ENCODE data around the gene CDIP1. TPM values are rescaled to one million over a fixed set of nuclear protein-coding genes. Genes with fewer than 3 reads are reported as not detected.

CDIP1 gene
- total RNA-seq, 2 experiments from 2014 or later = 31.9 to 32.2 TPM

- DNase-seq = no peak
- Mint-ChIP-seq H3K9me3 (no peaks in the 10 kb centered on the region), H3K4me1 (ENCODE audit: low read depth) (peaks cover 81% of the 10 kb centered on the region), H3K36me3 (ENCODE audit: low read depth) (peaks cover 28% of the 10 kb centered on the region), H3K27ac (peak overlapping the region; percentile 73), H3K27me3 (no peaks in the 10 kb centered on the region), H3K4me3 (no peak overlapping the region)
- no peak for ATAC-seq
- CTCF ChIA-PET = interaction anchor here (1.0 to 3.0 kb wide), 12 partner anchors 11 to 182 kb away, joined by 3 to 12 read pairs (median 6); partner anchors contain the start of genes CDIP1, HMOX2 and MGRN1
- POLR2A ChIA-PET = interaction anchor here (0.7 to 2.5 kb wide), 4 partner anchors 11 to 126 kb away, joined by 3 to 20 read pairs (median 6); partner anchors contain the start of gene HMOX2
- TF ChIP-seq CTCF (IDR thresholded peaks at IDR 0.05) = no peak
- intact Hi-C loops (cut with micrococcal nuclease) = no loop called here
Observed at GRCh38 chr16:4501071-4501478, 37.5 kb downstream of the CDIP1 start.

- peak; percentile 25 for DNase-seq
- no peak overlapping the region for H3K27ac Mint-ChIP-seq
Observed at GRCh38 chr16:4500272-4500671, 38.3 kb downstream of the CDIP1 start.

GRCh38 chr16:4499196-4499555 lies 39.4 kb downstream of the CDIP1 start:
- no peak for ATAC-seq
- Mint-ChIP-seq H3K4me3 (no peak overlapping the region), H3K9me3 (no peaks in the 10 kb centered on the region), H3K4me1 (ENCODE audit: low read depth) (peaks cover 85% of the 10 kb centered on the region), H3K36me3 (ENCODE audit: low read depth) (peaks cover 29% of the 10 kb centered on the region), H3K27ac (no peak overlapping the region), H3K27me3 (no peaks in the 10 kb centered on the region)
- ChIA-PET POLR2A (interaction anchor here (1.4 to 2.5 kb wide), 4 partner anchors 9 to 23 kb away, joined by 4 to 20 read pairs (median 6); partner anchors contain the start of gene HMOX2), CTCF (interaction anchor here (1.0 to 3.0 kb wide), 7 partner anchors 11 to 228 kb away, joined by 3 to 12 read pairs (median 8); partner anchors contain the start of gene HMOX2)
- intact Hi-C loops (cut with micrococcal nuclease) = no loop called here
- DNase-seq = no peak
- no peak for TF ChIP-seq CTCF (IDR thresholded peaks at IDR 0.05)

More at GRCh38 chr16:4500272-4500671, 38.3 kb downstream of the CDIP1 start:
- Mint-ChIP-seq H3K4me3 (no peak overlapping the region), H3K9me3 (no peaks in the 10 kb centered on the region), H3K36me3 (ENCODE audit: low read depth) (peaks cover 29% of the 10 kb centered on the region), H3K4me1 (ENCODE audit: low read depth) (peaks cover 81% of the 10 kb centered on the region), H3K27me3 (no peaks in the 10 kb centered on the region)
- no peak for TF ChIP-seq CTCF (IDR thresholded peaks at IDR 0.05)
- peak; percentile 77 for ATAC-seq
- intact Hi-C loops (cut with micrococcal nuclease) = no loop called here
- ChIA-PET CTCF (interaction anchor here (1.4 to 3.0 kb wide), 10 partner anchors 11 to 182 kb away, joined by 3 to 12 read pairs (median 7); partner anchors contain the start of genes HMOX2 and MGRN1), POLR2A (interaction anchor here (0.8 to 2.5 kb wide), 4 partner anchors 13 to 82 kb away, joined by 3 to 20 read pairs (median 5); partner anchors contain the start of gene HMOX2)

GRCh38 chr16:4498546-4499195 lies 39.9 kb downstream of the CDIP1 start:
- intact Hi-C loops (cut with micrococcal nuclease) = no loop called here
- Mint-ChIP-seq H3K27ac (no peak overlapping the region), H3K4me1 (ENCODE audit: low read depth) (peaks cover 82% of the 10 kb centered on the region), H3K4me3 (no peak overlapping the region), H3K9me3 (no peaks in the 10 kb centered on the region), H3K27me3 (no peaks in the 10 kb centered on the region), H3K36me3 (ENCODE audit: low read depth) (peaks cover 29% of the 10 kb centered on the region)
- no peak for DNase-seq
- ChIA-PET POLR2A (interaction anchor here (1.4 to 1.9 kb wide), 3 partner anchors 9 to 16 kb away, joined by 4 to 7 read pairs (median 4); no protein-coding TSS in a partner anchor), CTCF (interaction anchor here (1.0 to 3.0 kb wide), 6 partner anchors 8 to 227 kb away, joined by 3 to 12 read pairs (median 4); no protein-coding TSS in a partner anchor)
- no peak for ATAC-seq
- no peak for TF ChIP-seq CTCF (IDR thresholded peaks at IDR 0.05)

DNA sequence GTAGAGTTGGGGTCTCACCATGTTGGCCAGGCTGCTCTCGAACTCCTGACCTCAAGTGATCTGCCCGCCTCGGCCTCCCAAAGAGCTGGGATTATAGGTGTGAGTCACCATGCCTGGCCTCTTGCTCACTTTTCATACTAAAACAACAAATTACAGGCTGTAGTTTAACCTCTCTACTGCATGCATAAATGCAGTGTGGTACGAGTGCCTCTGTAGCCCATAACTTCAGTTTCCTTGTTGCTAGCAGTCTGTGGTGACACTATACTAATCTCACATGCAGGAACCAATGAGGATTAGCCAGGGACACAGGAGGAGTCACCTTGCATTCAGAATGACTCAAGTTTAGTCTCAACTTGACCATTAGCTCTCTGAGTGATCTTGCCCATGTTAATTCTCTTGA lies 42.3 kb downstream of the CDIP1 start:
- peaks cover 34% of the 10 kb centered on the region for H3K36me3 Mint-ChIP-seq (ENCODE audit: low read depth)
- no peak overlapping the region for H3K4me3 Mint-ChIP-seq
- POLR2A ChIA-PET = no interaction called here
- CTCF ChIA-PET = interaction anchor here (1.1 to 1.7 kb wide), 2 partner anchors 11 to 18 kb away, joined by 3 to 4 read pairs; no protein-coding TSS in a partner anchor
- intact Hi-C loops (cut with micrococcal nuclease) = no loop called here
- no peak for TF ChIP-seq CTCF (IDR thresholded peaks at IDR 0.05)
- H3K27me3 Mint-ChIP-seq = no peaks in the 10 kb centered on the region
- ATAC-seq (peak; percentile 62), DNase-seq (no peak)
- no peaks in the 10 kb centered on the region for H3K9me3 Mint-ChIP-seq
- H3K27ac Mint-ChIP-seq = peak overlapping the region; percentile 58
- H3K4me1 Mint-ChIP-seq (ENCODE audit: low read depth) = peaks cover 79% of the 10 kb centered on the region
